GM12874 (cell line): ENCODE data around the gene DUOX1.

Source experiments
- CTCF ChIP-seq: IDR thresholded peaks from 2 replicates; pipeline ENCODE4 v1.5.1; 2011; ENCODE audit warnings: low read depth, mild to moderate bottlenecking, control low read depth, low read length, moderate library complexity; ENCODE audit not compliant: insufficient read depth

The DUOX1 gene

GRCh38 chr15:45138814-45139765 is 9.3 kb downstream of the DUOX1 start:
- no peak for TF ChIP-seq CTCF

- no peak for TF ChIP-seq CTCF
These were observed 10.0 kb downstream of the DUOX1 start for GRCh38 chr15:45139770-45140169.

- no peak for TF ChIP-seq CTCF
These were observed 10.9 kb downstream of the DUOX1 start for GRCh38 chr15:45140557-45141250.

- no peak for TF ChIP-seq CTCF
These were observed 11.6 kb downstream of the DUOX1 start for GRCh38 chr15:45141386-45141785.

GRCh38 chr15:45143056-45143455 is 13.3 kb downstream of the DUOX1 start:
- no peak for TF ChIP-seq CTCF

- TF ChIP-seq CTCF: no peak
These were observed 14.2 kb downstream of the DUOX1 start for GRCh38 chr15:45143946-45144345.

- no peak for TF ChIP-seq CTCF
These were observed 15.0 kb downstream of the DUOX1 start for GRCh38 chr15:45144775-45145174.
